ENCODE results near the gene VAMP1. TPM values are rescaled to one million over a fixed set of nuclear protein-coding genes. Genes with fewer than 3 reads are reported as not detected.

Gene VAMP1
- total and polyA plus RNA-seq, 10 of the 15 experiments (the other 5 are each of a cell fraction or from before 2014, with no cell fraction given): 4.8 to 123 (median 27.5) TPM

DNA sequence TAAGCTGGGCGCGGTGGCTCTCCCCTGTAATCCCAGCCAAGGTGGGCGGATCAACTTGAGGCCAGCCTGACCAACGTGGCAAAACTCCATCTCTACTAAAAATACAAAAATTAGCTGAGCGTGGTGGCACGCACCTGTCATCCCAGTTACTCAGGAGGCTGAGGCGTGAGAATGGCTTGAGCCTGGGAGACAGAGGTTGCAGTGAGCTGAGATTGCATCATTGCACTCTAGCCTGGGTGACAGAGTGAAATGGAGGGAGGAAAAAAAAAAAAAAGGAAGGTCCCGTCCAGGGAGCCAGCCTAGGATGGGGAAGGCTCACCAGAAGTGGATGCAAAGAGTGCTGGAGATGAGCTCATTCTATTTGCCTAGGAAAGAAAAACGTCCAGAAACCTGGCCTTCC lies 27.6 kb downstream of the VAMP1 start:
- ATAC-seq (0 out of 3 replicates have a peak, but pooled peaks have one; percentile 1), DNase-seq (ENCODE audit: low read depth, low spot score) (no peak), FAIRE-seq (no peak)
- Histone ChIP-seq H3K4me1 (ENCODE audit: control insufficient read depth, insufficient read depth, low read length) (peaks cover 43% of the 10 kb centered on the region), H2AFZ (ENCODE audit: control insufficient read depth, low read depth, low read length) (no peak overlapping the region), H3K9me3 (replicated peaks; ENCODE audit: control insufficient read depth, insufficient read depth, low read length) (no peaks in the 10 kb centered on the region), H4K20me1 (ENCODE audit: control insufficient read depth, insufficient read depth) (no peaks in the 10 kb centered on the region), H3K4me2 (ENCODE audit: control insufficient read depth, insufficient read depth) (peak overlapping the region; percentile 99), H3K36me3 (ENCODE audit: control insufficient read depth in 2 of 2, insufficient read depth in 2 of 2, low read length in 1 of 2) (0 out of 4 replicates have a peak, but pooled peaks cover 0 to 4% of the 10 kb centered on the region in 2 experiments), H3K79me2 (ENCODE audit: control insufficient read depth, insufficient read depth, low read length) (peaks cover 56% of the 10 kb centered on the region), H3K9ac (ENCODE audit: control insufficient read depth, insufficient read depth, low read length) (peak overlapping the region; percentile 84), H3K27me3 (replicated peaks in 1 of 2; ENCODE audit: control insufficient read depth in 2 of 2, insufficient read depth in 2 of 2, low read length in 1 of 2) (no peaks in the 10 kb centered on the region), H3K4me3 (peak overlapping the region; percentile 66), H3K27ac (ENCODE audit: control insufficient read depth, insufficient read depth) (peak overlapping the region; percentile 99)
- intact Hi-C loops (cut with micrococcal nuclease; ENCODE audit: unreplicated experiment) (loop anchor here (1.0 kb wide), 1 partner anchor 16 kb away; no protein-coding TSS in a partner anchor), in situ Hi-C loops (cut with MboI) (no loop called here)
- ChIA-PET SMC1A (ENCODE audit: uncharacterized antibody, unreplicated experiment) (interaction anchor here (0.6 to 9.8 kb wide), 13 partner anchors 8 to 346 kb away, joined by 3 to 168 read pairs (median 5); partner anchors contain the start of genes CD4, TAPBPL and VAMP1), POLR2A (interaction anchor here (0.6 to 17.5 kb wide), 11 partner anchors 9 to 422 kb away, joined by 3 to 384 read pairs (median 11); partner anchors contain the start of genes GAPDH, TAPBPL and VAMP1), RAD21 (ENCODE audit: unreplicated experiment) (interaction anchor here (0.8 to 17.1 kb wide), 9 partner anchors 9 to 107 kb away, joined by 3 to 319 read pairs (median 4); partner anchors contain the start of gene TAPBPL), CTCF (interaction anchor here (0.6 to 7.2 kb wide), 13 partner anchors 10 to 665 kb away, joined by 3 to 79 read pairs (median 9); partner anchors contain the start of gene TAPBPL)
- no TSS peak for BruUV-seq (replicated peaks)
- WGBS (ENCODE audit: insufficient coverage, insufficient replicate concordance, low lambda C conversion rate, missing lambda C conversion rate): 5% methylated on average over 8 of the region's 9 CpGs
- TF ChIP-seq KLF5 (IDR thresholded peaks at IDR 0.05; ENCODE audit: partially characterized antibody): no peak
- TF ChIP-seq NFYB (IDR thresholded peaks at IDR 0.05; ENCODE audit: insufficient read depth, low read depth, low read length): no peak
- TF ChIP-seq FOXK2 (IDR thresholded peaks at IDR 0.05): no peak
- no peak for TF ChIP-seq BCL11A (IDR thresholded peaks at IDR 0.05; ENCODE audit: low read depth, low read length)
- TF ChIP-seq CHD1 (IDR thresholded peaks at IDR 0.05; ENCODE audit: low read depth, low read length): no peak
- TF ChIP-seq SPI1 (IDR thresholded peaks at IDR 0.05; ENCODE audit: borderline replicate concordance, insufficient read depth, low read depth, low read length): no peak
- TF ChIP-seq, protein P1, sequence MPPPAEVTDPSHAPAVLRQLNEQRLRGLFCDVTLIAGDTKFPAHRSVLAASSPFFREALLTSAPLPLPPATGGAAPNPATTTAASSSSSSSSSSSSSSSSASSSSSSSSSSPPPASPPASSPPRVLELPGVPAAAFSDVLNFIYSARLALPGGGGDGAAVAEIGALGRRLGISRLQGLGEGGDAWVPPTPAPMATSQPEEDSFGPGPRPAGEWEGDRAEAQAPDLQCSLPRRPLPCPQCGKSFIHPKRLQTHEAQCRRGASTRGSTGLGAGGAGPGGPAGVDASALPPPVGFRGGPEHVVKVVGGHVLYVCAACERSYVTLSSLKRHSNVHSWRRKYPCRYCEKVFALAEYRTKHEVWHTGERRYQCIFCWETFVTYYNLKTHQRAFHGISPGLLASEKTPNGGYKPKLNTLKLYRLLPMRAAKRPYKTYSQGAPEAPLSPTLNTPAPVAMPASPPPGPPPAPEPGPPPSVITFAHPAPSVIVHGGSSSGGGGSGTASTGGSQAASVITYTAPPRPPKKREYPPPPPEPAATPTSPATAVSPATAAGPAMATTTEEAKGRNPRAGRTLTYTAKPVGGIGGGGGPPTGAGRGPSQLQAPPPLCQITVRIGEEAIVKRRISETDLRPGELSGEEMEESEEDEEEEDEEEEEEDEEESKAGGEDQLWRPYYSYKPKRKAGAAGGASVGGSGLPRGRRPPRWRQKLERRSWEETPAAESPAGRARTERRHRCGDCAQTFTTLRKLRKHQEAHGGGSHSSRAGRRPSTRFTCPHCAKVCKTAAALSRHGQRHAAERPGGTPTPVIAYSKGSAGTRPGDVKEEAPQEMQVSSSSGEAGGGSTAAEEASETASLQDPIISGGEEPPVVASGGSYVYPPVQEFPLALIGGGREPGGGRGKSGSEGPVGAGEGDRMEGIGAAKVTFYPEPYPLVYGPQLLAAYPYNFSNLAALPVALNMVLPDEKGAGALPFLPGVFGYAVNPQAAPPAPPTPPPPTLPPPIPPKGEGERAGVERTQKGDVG (CRISPR knock-in tag; IDR thresholded peaks at IDR 0.05): no peak
- TF ChIP-seq SMAD1 (IDR thresholded peaks at IDR 0.05; ENCODE audit: low read depth, partially characterized antibody): no peak
- TF ChIP-seq KAT2A (conservative IDR thresholded peaks at IDR 0.05; ENCODE audit: control insufficient read depth, low read depth, low read length): no peak
- no peak for TF ChIP-seq SMARCA5 (IDR thresholded peaks at IDR 0.05)
- TF ChIP-seq HDAC6 (IDR thresholded peaks at IDR 0.05; ENCODE audit: unreplicated experiment): no peak
- TF ChIP-seq, protein P2, sequence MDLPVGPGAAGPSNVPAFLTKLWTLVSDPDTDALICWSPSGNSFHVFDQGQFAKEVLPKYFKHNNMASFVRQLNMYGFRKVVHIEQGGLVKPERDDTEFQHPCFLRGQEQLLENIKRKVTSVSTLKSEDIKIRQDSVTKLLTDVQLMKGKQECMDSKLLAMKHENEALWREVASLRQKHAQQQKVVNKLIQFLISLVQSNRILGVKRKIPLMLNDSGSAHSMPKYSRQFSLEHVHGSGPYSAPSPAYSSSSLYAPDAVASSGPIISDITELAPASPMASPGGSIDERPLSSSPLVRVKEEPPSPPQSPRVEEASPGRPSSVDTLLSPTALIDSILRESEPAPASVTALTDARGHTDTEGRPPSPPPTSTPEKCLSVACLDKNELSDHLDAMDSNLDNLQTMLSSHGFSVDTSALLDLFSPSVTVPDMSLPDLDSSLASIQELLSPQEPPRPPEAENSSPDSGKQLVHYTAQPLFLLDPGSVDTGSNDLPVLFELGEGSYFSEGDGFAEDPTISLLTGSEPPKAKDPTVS (IDR thresholded peaks at IDR 0.05; ENCODE audit: low read depth, low read length): no peak
- no peak for TF ChIP-seq MYC (IDR thresholded peaks at IDR 0.05; ENCODE audit: insufficient read depth, insufficient read length, insufficient replicate concordance, low read length, severe bottlenecking)
- TF ChIP-seq SREBF2 (IDR thresholded peaks at IDR 0.05; ENCODE audit: low read length): no peak
- TF ChIP-seq, protein P3, sequence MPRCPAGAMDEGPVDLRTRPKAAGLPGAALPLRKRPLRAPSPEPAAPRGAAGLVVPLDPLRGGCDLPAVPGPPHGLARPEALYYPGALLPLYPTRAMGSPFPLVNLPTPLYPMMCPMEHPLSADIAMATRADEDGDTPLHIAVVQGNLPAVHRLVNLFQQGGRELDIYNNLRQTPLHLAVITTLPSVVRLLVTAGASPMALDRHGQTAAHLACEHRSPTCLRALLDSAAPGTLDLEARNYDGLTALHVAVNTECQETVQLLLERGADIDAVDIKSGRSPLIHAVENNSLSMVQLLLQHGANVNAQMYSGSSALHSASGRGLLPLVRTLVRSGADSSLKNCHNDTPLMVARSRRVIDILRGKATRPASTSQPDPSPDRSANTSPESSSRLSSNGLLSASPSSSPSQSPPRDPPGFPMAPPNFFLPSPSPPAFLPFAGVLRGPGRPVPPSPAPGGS (IDR thresholded peaks at IDR 0.05; ENCODE audit: borderline replicate concordance, insufficient read depth, low read depth, low read length, poor library complexity, severe bottlenecking): peak; percentile 45
- no peak for TF ChIP-seq GATAD2B (conservative IDR thresholded peaks at IDR 0.05; ENCODE audit: low read depth)
- no peak for TF ChIP-seq RAD21 (IDR thresholded peaks at IDR 0.05; ENCODE audit: insufficient read depth, low read depth, low read length)
- no peak for TF ChIP-seq NR2F1 (conservative IDR thresholded peaks at IDR 0.05)
- TF ChIP-seq MYB (IDR thresholded peaks at IDR 0.05; ENCODE audit: borderline replicate concordance, low read depth, low read length): no peak
